Measurements from ENCODE around the gene FARS2.
"Not testable (repeated sequence)": the region's sequence is repeated elsewhere in the genome, so short reads cannot be mapped to it uniquely, and the experiment has no call there.

The FARS2 gene

DNA sequence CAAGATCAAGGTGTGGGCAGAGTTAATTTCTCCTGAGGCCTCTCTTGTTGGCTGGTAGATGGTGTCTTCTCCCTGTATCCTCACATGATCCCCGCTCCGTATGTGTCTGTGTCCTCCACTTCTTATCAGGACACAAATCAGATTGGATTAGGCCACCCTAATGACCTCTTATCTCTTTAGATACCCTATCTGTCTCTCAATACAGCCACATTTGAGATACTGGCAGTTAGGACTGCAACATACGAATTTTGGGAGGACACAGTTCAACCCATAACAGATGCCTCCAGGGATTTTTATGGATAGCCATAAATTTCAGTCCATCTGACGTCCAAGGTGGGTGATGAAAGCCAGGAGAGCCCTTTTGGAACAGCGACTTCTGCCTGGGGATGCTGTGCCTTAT is 376.4 kb downstream of the FARS2 start:
- DNase-seq (ENCODE audit: low read depth), result no peak

DNA sequence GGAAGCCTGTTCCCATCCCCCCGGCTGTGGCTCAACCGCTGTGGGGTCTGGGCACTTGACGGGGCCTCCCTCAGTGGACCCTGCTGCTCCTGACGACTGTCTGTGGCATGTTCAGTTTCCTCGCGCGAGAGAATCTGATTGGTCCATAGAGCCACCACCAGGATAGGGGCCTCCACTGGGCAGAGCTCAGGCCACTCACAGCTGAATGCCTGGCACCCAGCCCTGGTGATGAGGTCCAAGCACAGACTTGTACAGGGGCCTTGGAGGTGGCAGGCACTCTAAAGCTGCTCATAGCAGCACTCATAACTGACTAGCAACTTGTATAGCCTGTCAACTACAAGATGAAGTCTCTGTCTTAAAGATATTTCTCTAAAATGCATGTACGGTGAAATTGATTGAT is 377.4 kb downstream of the FARS2 start:
- no peak for DNase-seq (ENCODE audit: low read depth)

DNA sequence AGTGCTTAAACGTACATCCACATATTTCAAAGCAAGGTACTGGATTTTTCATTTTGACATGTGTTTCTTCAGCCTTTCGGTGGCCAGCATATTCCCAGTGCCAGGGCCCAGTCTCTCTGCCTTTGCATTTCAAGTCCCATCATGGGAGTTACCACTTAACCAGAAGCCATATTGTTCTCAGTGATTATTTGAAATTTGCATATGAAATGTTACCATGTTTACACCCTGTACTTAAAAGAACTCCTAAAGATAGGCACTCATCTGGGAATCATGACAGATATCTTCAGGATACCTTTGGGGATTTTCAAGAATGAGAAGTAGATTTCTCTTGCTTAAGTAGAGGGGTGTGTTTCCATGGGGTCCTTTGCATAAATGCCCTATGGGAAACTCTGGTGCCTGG is 377.9 kb downstream of the FARS2 start:
- no peak for DNase-seq (ENCODE audit: low read depth)

DNA sequence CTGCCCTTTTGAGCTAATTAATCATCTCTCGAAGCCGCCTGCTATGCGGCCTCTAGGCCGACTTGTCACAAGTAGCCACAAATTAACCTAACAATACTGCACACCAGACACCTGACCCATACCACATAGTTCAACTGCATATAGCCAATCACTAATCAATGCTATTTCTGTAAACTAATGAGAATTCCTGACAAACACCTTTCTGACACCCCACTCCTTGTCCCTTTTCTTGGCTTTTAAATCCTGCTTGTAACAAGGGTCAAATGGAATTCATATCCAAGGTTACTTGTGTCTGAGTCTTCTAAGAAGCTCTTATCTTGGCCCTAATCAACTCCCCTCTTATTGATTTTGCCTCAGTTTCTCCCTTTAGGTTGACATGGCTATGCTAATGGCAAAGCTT is 379.3 kb downstream of the FARS2 start:
- DNase-seq (ENCODE audit: low read depth), result no peak

DNA sequence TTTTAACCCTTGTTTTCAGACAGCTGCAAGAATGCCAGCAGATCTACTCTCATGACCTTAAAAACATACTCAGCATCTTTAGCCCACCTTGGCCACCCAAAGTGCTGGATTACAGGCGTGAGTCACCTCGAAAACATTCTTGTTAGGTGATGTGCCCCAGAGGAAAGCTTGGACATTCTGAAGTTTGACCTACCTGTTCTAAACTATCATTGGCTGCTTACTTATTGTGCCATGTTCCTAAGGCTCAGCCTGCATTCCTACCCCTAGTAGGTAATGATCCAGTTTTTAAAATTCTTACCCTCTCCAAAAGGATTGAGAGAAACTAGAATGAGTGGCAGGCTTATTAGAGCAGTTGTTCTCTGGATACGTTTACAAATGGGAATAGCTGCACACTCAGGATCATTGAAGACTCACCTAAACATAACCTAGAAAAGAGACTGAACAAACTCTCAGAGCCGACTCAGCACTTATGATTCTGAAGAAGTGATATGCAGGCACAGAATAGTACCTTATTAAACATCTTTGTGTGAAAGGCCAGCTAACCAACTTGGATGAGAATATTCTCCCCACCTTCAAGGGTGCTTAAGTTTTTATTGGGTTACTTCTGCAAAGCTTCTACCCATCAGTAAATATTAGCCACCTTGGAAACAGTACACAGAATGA is 383.3 kb downstream of the FARS2 start:
- no peak for DNase-seq (ENCODE audit: low read depth)

DNA sequence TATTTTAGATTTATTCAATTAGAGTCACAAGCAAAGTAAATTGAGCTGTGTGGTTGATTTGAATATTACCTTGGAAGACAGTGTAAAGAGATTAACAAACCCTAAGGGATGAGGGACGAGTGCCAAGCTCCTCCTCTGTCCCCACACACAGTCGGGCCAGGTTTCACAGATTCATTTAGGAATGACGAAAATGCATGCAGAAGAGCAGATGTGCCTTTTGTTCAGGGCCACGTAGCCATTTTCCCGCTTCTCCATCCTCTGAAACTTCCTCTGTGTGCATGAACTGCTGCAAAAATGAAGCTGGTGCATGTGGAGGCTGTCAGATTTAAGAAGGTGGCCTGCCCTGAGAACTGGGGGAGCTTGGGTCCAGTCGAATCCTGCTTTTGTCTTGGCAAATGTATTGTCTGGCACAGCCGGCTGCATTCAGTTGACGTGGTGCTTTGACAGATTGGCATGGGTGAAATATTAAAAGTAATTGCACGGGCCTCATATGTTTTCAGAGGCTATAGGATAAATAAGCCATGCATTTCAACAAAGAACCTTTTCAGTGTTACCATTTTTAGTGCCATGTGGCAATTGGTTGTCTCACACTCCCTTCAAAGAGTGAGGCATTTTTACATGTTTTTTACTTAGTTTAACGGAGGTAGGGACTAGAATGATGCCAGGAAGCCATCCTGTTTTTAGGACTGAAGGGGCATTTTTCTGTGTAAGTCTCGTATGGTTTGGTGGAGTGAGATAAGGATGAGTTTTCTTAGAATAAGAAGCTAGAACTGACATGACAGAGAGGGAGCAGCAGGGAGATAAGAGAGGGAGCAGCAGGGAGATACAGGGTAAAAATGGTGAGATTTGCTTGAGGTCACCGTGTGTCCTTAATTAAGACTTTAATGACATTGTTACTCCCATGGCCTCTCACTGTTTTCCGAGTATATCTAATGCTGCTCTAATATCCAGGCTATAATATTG is 384.3 kb downstream of the FARS2 start:
- no peak for DNase-seq (ENCODE audit: low read depth)

DNA sequence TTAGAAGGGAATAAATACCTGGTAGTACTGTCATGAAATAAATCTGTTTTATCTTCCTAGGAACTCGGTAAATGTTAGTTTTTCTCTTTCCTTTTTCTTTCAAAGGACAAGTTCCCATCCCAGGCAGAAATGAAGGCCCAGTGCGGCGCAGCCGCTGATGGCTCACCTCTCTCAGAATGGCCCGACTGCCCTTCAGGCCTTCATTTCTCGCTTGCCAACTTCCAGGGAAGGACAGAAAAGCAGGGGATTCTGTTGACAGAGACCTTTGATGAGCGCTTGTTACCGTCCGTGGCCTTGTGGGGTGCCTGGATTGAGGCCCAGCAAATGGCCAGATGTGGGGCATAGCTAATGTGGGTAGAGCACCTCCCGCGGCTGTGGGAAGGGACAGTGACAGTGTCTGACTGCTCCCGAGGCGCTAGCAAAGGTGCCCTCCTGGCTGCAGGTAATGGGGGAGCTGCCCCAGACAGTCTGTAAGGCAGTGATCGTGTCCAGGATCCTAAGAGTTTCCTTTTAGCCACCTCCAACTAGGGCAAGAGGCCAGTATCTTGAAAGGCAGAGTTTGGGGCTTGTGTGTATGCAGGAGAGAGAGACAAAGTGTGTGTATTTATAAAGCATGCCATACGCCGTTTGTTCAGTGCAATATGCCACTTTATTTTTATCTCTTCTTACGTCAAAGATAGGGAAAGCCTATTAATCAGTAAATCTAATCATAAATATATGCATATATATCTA is 391.3 kb downstream of the FARS2 start:
- no peak for DNase-seq (ENCODE audit: low read depth)

DNA sequence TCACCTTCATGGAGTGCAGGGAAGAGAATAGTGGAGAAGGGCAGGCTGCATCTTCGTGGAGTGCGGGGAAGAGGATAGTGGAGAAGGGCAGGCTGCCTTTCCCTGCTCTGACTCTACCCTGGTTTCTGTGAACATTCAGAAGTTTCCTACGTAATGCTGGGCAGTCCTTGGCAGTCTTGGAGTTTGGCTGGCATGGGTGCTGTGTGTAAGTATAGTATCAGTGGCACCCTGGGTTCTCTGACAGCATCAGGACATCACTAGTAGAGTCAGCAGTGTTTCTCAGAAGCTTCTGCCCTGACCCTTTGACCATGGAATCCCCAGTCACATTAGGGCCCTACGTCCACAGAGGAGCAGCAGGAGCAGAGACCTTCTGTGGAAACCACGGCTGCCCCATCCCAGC is 392.5 kb downstream of the FARS2 start:
- no peak for DNase-seq (ENCODE audit: low read depth)

DNA sequence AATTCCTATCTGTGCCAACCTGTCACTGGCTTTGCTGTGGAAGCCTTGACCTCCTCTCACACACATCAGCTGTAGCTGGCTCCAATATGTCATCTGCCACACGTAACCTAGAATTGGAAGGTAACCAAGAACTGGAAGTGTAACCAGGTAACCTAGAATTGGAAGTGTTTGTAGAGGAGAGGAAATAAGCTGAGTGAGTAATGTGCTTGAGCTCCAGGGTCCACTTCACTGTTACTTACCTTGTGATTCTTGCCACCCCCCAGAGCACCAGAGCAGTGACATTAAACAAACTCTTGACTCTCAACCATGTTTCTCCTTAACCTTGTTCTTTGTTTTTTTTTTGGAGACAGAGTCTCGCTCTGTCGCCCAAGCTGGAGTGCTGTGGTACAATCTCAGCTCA is 394.9 kb downstream of the FARS2 start:
- DNase-seq (ENCODE audit: low read depth), result no peak

DNA sequence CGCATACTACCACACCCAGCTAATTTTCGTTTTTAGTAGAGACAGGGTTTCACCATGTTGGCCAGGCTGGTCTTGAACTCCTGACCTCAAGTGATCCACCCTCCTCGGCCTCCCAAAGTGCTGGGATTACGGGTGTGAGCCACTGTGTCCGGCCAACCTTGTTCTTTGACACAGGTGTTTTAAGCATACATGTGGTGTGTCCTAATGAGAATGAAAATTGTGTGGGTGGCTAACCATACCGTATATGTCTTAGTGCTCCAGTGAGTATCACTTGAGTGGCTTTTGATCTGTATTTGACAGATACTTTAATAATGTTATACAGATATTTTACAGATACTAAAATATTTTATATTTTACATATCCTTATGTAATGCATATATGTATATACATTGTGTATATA is 395.4 kb downstream of the FARS2 start:
- not testable (repeated sequence) for DNase-seq (ENCODE audit: low read depth)

DNA sequence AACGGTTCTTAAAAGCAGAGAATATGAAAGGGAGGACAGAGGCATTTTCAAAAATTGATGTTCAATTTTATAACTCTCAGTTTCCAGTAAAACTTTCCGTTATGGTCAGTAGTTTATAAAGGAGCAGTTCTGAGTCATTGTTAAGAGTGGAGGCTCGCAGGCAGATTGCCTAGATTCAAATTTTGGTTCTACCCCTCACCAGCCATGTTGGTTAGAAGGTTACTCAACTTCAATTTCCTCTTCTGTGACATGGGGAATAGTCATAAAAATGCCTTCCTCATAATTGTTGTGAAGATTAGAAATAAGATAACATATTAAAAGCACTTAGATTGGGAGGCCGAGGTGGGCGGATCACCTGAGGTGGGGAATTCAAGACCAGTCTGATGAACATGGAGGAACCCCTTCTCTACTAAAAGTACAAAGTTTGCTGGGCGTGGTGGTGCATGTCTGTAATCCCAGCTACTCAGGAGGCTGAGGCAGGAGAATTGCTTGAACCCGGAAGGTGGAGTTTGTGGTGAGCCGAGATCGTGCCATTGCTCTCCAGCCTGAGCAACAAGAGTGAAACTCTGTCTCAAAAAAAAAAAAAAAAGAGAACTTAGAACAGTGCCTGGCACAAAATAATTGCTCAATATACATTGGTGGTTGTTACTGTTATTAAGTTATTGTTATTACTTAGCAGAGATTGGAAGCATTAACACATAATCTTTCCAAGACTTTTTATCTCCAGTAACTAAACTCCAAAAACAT is 396.5 kb downstream of the FARS2 start:
- no peak for DNase-seq (ENCODE audit: low read depth)

DNA sequence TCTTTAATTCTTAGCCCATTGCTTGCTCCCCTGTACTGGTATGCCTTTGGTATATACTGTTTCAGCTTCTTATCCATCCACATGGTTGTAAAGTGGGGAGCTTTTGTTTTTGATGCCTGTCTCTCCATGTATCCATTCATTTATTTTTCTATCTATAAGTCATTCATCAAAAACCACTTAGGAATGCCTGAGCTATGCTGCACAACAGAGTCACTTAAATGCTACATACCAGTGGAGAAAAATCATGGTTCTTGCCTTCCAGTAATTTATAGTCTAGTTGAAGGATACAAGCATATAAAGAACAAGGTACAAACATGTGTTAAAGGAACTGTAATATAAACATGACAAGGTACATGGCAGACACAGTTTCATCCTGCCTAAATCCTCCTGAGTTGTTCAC is 398.2 kb downstream of the FARS2 start:
- no peak for DNase-seq (ENCODE audit: low read depth)

DNA sequence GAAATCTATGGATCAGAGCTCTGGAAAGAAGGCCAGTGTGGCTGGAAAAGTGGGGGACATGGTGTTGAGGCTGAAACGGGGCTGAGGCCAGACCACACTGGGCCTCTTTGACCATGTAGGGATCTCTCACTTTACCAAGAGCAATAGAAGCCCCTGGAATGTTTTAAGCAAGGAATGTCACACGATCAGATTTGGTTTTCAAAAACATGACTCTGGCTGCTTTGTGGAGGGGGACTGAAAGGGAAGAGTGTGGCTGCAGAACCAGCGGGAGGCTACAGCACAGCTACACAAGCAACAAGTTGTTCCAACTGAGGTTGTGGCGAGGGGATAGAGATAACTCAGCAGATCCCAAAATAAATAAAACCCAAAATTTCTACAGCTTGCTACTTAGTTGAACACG is 399.5 kb downstream of the FARS2 start:
- no peak for DNase-seq (ENCODE audit: low read depth)

DNA sequence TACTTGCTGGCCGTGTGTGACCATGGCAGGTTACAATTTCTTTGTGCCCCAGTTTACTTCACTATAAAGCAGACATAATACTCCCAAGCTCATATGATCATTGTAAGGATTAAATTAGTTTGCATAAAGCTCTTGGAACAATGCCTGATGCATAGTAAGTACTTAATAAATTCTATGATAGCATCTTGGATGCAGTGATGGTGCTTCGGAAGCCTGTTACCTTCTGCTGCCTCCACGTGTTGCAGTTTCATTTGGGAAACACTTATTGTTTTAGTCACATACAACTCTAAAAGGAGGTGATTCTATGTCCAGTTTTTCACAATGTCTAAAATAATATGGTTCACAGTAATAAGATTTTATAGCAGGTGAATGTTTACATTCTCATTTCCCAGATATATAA is 401.5 kb downstream of the FARS2 start:
- DNase-seq (ENCODE audit: low read depth), result no peak

DNA sequence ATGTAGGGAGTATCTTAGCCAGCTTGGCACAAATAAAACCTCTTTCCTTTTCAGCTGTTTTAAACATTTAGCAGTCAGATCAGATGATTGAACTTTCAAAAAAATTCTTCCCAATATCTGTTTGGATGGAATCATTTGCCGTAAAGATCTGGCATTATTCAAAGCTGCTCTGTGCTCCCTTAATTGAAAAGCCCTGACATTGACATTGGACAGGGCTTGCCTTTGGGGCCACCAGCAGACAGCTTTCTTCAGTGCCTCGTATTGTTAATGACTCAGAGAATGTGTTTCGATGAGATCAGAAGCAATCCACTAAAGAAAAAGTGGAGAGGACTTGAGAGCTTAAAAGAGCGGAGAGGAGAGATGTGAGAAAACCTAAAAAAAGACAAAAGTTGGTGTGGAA is 401.9 kb downstream of the FARS2 start:
- no peak for DNase-seq (ENCODE audit: low read depth)

DNA sequence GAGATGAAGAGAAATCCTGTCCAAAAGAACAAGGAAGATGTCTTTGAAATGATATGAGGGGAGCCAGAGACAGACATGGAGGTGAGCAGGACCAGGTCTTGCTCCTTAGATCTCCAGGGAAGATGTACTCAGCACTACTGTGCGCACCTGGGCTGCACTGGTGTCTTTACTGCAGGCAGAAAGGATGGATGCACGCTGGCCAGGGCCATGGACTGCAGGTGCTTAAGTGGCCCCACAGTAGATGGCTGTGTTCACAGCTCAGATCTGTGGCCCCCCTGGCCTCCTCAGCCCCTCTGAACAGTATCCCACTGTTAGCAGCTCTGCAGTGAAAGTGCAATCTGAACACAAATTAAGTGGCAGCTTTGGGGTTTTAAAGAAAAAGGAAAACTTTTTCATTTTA is 402.4 kb downstream of the FARS2 start:
- DNase-seq (ENCODE audit: low read depth), result no peak

DNA sequence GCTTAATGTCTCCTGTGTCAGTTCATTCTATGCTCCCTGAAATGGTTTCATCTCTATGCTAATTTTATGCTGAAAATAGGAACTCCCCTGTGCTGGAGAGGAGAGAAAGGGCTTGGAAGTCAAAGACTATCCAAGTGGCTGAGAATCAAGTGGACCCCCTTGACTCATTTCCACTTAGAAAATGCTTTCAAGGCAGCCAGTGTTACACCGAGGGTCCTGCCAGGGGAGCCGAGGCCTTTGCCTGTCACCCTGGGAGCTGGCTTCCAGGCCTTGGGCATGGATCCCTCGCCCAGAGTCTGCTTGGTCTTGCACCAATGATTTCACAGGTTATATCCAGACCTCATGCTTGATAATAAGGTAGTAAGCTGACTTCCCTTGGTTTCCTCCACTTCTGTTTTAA is 402.8 kb downstream of the FARS2 start:
- no peak for DNase-seq (ENCODE audit: low read depth)

DNA sequence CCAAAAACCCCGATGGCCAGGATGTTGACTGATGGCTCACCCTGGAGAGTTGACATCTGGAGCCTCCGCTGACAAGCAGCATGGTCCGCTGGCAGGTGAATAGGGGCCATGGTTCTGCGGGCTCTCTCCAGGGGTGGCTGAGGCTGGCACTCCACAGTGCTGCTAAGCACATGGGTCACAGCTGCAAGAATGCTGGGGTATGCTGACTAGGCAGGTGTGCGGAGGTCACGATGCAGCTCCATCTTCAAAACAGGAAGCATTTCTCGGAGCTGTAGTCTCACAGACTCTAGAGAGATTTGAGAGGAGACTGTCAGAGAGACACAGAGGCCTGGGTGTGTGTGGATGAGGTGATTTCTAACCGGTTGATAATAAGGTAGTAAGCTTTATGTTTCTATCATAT is 403.9 kb downstream of the FARS2 start:
- DNase-seq (ENCODE audit: low read depth), result no peak

DNA sequence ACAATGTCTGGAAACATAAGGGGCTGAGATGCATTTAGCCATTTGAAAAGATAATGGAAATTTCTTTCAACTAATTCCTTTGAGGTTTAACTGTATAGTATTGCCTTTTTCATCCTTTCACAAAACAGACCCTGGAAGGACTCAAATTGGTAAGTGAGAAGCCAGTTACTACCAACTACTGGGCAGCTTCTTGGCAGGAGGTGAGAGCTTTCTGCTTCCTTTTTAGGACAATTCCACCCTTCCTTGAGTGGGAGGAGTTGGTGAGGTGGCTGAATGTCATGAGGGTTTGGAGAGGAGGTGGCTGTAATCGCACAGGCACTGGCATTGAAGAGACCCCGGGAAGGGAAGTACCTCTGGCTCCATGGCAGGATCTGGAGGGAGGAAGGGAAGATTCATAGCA is 404.4 kb downstream of the FARS2 start:
- DNase-seq (ENCODE audit: low read depth), result no peak

DNA sequence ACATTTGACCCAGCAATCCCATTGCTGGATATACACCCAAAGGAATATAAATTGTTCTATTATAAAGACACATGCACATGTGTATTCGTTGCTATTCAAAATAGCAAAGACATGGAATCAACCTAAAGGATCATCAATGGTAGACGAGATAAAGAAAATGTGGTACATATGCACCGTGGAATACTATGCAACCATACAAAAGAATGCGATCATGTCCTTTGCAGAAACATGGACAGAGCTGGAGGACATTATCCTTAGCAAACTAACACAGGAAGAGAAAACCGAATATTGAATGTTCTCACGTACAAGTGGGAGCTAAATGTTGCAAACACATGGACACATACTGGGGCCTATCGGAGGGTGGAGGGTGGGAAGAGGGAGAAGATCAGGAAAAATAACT is 405.4 kb downstream of the FARS2 start:
- no peak for DNase-seq (ENCODE audit: low read depth)

DNA sequence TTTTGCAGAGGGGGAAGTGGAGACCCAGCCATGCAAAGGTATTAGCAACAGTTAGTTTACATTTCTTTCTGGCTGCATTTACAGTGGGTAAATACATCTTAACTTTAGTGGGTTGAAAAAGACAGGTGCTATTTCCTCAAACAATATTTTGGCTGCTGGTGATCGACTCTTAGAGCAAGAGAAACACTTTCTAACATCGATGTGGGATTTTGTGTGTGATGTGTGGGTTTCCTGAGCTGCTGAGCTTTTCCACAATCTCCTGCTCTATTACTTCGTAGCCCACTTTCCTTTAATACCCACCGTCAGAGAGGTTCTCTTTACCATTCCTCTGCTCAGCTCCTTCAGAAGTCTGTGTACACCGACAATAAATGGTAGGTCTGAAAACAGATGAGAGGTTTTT is 406.4 kb downstream of the FARS2 start:
- no peak for DNase-seq (ENCODE audit: low read depth)

DNA sequence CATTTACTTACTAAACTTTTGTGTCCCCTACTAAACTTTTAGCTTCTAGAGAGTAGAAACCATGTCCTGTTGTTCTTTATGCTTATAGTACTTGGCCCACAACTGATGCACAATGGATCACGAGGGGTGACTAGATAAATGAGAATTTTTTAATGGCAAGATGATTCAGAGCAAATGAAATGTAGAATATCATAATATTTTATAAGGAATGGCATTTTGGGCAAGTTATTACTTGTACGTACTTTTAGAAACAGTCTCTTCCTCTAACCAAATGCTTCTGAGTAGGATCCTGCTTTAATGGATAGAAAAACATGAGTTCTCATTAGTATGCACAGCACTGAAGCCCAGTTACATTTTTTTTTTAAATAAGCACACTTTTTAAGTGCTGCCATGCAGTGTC is 409.1 kb downstream of the FARS2 start:
- no peak for DNase-seq (ENCODE audit: low read depth)

Measured in amniotic epithelial cell (primary cell).